ENCODE data around the gene PACRG.

GRCh38 chr6:163288066-163288465, 560.3 kb downstream of the PACRG start:
- no peak for TF ChIP-seq POLR2A (IDR thresholded peaks at IDR 0.05)
- no peak for TF ChIP-seq CTCF (IDR thresholded peaks at IDR 0.05)
